Skeletal muscle tissue (tissue), 4 donors: ENCODE results near the gene TAS2R20. TPM values are rescaled to one million over a fixed set of nuclear protein-coding genes. Genes with fewer than 3 reads are reported as not detected.

Source experiments
- H3K27ac ChIP-seq: one replicate; pipeline ENCODE4 v1.7.0; 2013; ENCODE audit warnings: mild to moderate bottlenecking, low read depth, low read length, inconsistent platforms
- H3K27me3 ChIP-seq, 3 donors: one replicate each; pipeline ENCODE4 v1.7.0; 2013; ENCODE audit warnings: low read length in 3 of 3; ENCODE audit not compliant: control insufficient read depth in 3 of 3, insufficient read depth in 3 of 3
- H3K36me3 ChIP-seq, 3 donors: one replicate each; pipeline ENCODE4 v1.7.0; 2013; ENCODE audit warnings: low read length in 3 of 3; ENCODE audit not compliant: control insufficient read depth in 3 of 3, insufficient read depth in 3 of 3
- H3K4me1 ChIP-seq, 3 donors: one replicate each; pipeline ENCODE4 v1.7.0; 2013; ENCODE audit warnings: low read length in 3 of 3, mild to moderate bottlenecking in 3 of 3; ENCODE audit not compliant: control insufficient read depth in 3 of 3, insufficient read depth in 3 of 3
- H3K4me3 ChIP-seq, 3 donors: one replicate each; pipeline ENCODE4 v1.7.0; 2013; ENCODE audit warnings: low read length in 3 of 3
- H3K9ac ChIP-seq, 3 donors: one replicate each; pipeline ENCODE4 v1.7.0; 2013; ENCODE audit warnings: low read length in 3 of 3, mild to moderate bottlenecking in 3 of 3, moderate library complexity in 2 of 3, low read depth in 1 of 3
- H3K9me3 ChIP-seq, 3 donors: one replicate each; pipeline ENCODE4 v1.7.0; 2013; ENCODE audit warnings: low read length in 3 of 3; ENCODE audit not compliant: control insufficient read depth in 3 of 3
- total RNA-seq: library from RNA; depleted of rRNA; stranded (reverse); fragments of >200 nt; gene quantifications from one replicate; pipeline ENCODE4 v1.2.3, GENCODE V29; 2014
- donor health status: Osteomylitis.

The TAS2R20 gene
- total RNA-seq, 1 donor from 2014 or later: 6.3 TPM

- no peaks in the 10 kb centered on the region for H3K27me3 ChIP-seq
- no peaks in the 10 kb centered on the region for H3K9me3 ChIP-seq
- peaks cover 0 to 8% (median 6%) of the 10 kb centered on the region in 3 donors for H3K4me1 ChIP-seq
- H3K36me3 ChIP-seq: no peaks in the 10 kb centered on the region
- H3K9ac ChIP-seq: no peak overlapping the region
- no peak overlapping the region for H3K27ac ChIP-seq
- H3K4me3 ChIP-seq: no peak overlapping the region
Observed at GRCh38 chr12:10966314-10966713, 31.8 kb downstream of the TAS2R20 start.

GRCh38 chr12:10965476-10965875, 32.6 kb downstream of the TAS2R20 start:
- no peaks in the 10 kb centered on the region for H3K36me3 ChIP-seq
- no peak overlapping the region for H3K4me3 ChIP-seq
- no peaks in the 10 kb centered on the region for H3K27me3 ChIP-seq
- H3K4me1 ChIP-seq: peaks cover 0 to 8% (median 6%) of the 10 kb centered on the region in 3 donors
- no peak overlapping the region for H3K9ac ChIP-seq
- H3K9me3 ChIP-seq: no peaks in the 10 kb centered on the region
- H3K27ac ChIP-seq: no peak overlapping the region

- Histone ChIP-seq H3K4me1 (no peaks in the 10 kb centered on the region), H3K27me3 (no peaks in the 10 kb centered on the region), H3K27ac (no peak overlapping the region), H3K9me3 (no peaks in the 10 kb centered on the region), H3K4me3 (no peak overlapping the region), H3K9ac (no peak overlapping the region), H3K36me3 (no peaks in the 10 kb centered on the region)
Observed at GRCh38 chr12:10960211-10960610, 37.9 kb downstream of the TAS2R20 start.

- H3K36me3 ChIP-seq: no peaks in the 10 kb centered on the region
- H3K4me3 ChIP-seq: no peak overlapping the region
Observed at GRCh38 chr12:10959804-10960203, 38.3 kb downstream of the TAS2R20 start.

GRCh38 chr12:10957741-10958140, 40.4 kb downstream of the TAS2R20 start:
- H3K27ac ChIP-seq: no peak overlapping the region
- no peak overlapping the region for H3K9ac ChIP-seq
- no peaks in the 10 kb centered on the region for H3K9me3 ChIP-seq
- H3K27me3 ChIP-seq: no peaks in the 10 kb centered on the region
- H3K36me3 ChIP-seq: no peaks in the 10 kb centered on the region
- H3K4me1 ChIP-seq: peaks cover 0 to 1% (median 0%) of the 10 kb centered on the region in 3 donors
- H3K4me3 ChIP-seq: no peak overlapping the region

More at GRCh38 chr12:10959804-10960203, 38.3 kb downstream of the TAS2R20 start:
- Histone ChIP-seq H3K27me3 (no peaks in the 10 kb centered on the region), H3K9me3 (no peaks in the 10 kb centered on the region), H3K9ac (no peak overlapping the region), H3K27ac (no peak overlapping the region), H3K4me1 (no peaks in the 10 kb centered on the region)

GRCh38 chr12:10956085-10956484, 42.0 kb downstream of the TAS2R20 start:
- H3K9me3 ChIP-seq: no peaks in the 10 kb centered on the region
- H3K4me1 ChIP-seq: peaks cover 0 to 4% (median 0%) of the 10 kb centered on the region in 3 donors
- H3K36me3 ChIP-seq: no peaks in the 10 kb centered on the region
- H3K4me3 ChIP-seq: no peak overlapping the region
- no peaks in the 10 kb centered on the region for H3K27me3 ChIP-seq
- H3K27ac ChIP-seq: no peak overlapping the region
- no peak overlapping the region for H3K9ac ChIP-seq

GRCh38 chr12:10952645-10953044, 45.5 kb downstream of the TAS2R20 start:
- Histone ChIP-seq H3K4me3 (no peak overlapping the region), H3K4me1 (peaks cover 0 to 4% (median 0%) of the 10 kb centered on the region in 3 donors), H3K27ac (no peak overlapping the region)

More at GRCh38 chr12:10952645-10953044, 45.5 kb downstream of the TAS2R20 start:
- Histone ChIP-seq H3K9ac (no peak overlapping the region), H3K27me3 (no peaks in the 10 kb centered on the region), H3K36me3 (peaks cover 0 to 4% (median 0%) of the 10 kb centered on the region in 3 donors), H3K9me3 (no peaks in the 10 kb centered on the region)

Other genes with a start within 250 kb of the TAS2R20 start
- not detected for gene TAS2R7, start 195.7 kb downstream of the TAS2R20 start, total RNA-seq
- not detected for gene TAS2R8, start 191.0 kb downstream of the TAS2R20 start, total RNA-seq
- gene TAS2R9, start 188.1 kb downstream of the TAS2R20 start, total RNA-seq: 0.52 TPM
- gene TAS2R10, start 171.9 kb downstream of the TAS2R20 start, total RNA-seq: 2.1 TPM
- 2.6 TPM for gene PRR4, start 148.8 kb downstream of the TAS2R20 start, total RNA-seq
- gene PRH1, start 114.0 kb downstream of the TAS2R20 start, total RNA-seq: 31.8 TPM
- gene TAS2R13, start 88.7 kb downstream of the TAS2R20 start, total RNA-seq: 4.2 TPM
- not detected for gene PRH2, start 69.1 kb downstream of the TAS2R20 start, total RNA-seq
- 6.8 TPM for gene TAS2R14, start 59.0 kb downstream of the TAS2R20 start, total RNA-seq
- 7.8 TPM for gene TAS2R50, start 11.4 kb downstream of the TAS2R20 start, total RNA-seq
- gene TAS2R19, start 24.3 kb upstream of the TAS2R20 start, total RNA-seq: 9.9 TPM
- 8.9 TPM for gene TAS2R31, start 33.1 kb upstream of the TAS2R20 start, total RNA-seq
- gene TAS2R46, start 64.0 kb upstream of the TAS2R20 start, total RNA-seq: 3.1 TPM
- gene TAS2R43, start 94.0 kb upstream of the TAS2R20 start, total RNA-seq: 11.5 TPM
- 12.5 TPM for gene TAS2R30, start 136.3 kb upstream of the TAS2R20 start, total RNA-seq
- 4.7 TPM for gene SMIM10L1, start 172.9 kb upstream of the TAS2R20 start, total RNA-seq
- gene TAS2R42, start 188.6 kb upstream of the TAS2R20 start, total RNA-seq: not detected